ENCODE measurements around the gene COP1.

The COP1 gene

DNA sequence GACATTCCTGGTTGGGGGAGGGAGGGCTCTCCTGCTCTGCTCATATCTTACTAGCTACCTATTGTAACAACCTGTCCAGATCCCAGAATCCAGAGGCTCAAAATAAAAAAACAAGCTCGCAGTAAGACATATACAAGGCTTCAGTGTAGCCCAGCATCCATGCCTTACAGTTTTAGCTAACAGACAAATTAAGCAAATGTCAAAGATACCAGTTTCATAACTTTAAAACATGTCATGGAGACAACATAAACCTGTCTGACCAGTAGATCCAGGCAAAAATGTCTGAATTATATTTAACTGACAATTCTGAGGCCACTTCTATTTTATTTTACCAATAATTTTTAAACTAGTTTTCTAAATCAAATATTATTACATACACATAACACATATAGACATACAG lies 295.9 kb downstream of the COP1 start:
- Histone ChIP-seq H3K36me3 (ENCODE audit: control insufficient read depth, insufficient read depth, low read length) (no peaks in the 10 kb centered on the region), H3K27me3 (replicated peaks; ENCODE audit: control insufficient read depth, insufficient read depth, low read length) (no peaks in the 10 kb centered on the region), H3K4me3 (replicated peaks; ENCODE audit: low read depth, low read length) (no peak overlapping the region)
- TF ChIP-seq, protein P1, sequence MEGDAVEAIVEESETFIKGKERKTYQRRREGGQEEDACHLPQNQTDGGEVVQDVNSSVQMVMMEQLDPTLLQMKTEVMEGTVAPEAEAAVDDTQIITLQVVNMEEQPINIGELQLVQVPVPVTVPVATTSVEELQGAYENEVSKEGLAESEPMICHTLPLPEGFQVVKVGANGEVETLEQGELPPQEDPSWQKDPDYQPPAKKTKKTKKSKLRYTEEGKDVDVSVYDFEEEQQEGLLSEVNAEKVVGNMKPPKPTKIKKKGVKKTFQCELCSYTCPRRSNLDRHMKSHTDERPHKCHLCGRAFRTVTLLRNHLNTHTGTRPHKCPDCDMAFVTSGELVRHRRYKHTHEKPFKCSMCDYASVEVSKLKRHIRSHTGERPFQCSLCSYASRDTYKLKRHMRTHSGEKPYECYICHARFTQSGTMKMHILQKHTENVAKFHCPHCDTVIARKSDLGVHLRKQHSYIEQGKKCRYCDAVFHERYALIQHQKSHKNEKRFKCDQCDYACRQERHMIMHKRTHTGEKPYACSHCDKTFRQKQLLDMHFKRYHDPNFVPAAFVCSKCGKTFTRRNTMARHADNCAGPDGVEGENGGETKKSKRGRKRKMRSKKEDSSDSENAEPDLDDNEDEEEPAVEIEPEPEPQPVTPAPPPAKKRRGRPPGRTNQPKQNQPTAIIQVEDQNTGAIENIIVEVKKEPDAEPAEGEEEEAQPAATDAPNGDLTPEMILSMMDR (IDR thresholded peaks at IDR 0.05; ENCODE audit: insufficient read depth, low read length, poor library complexity, severe bottlenecking): no peak
- DNase-seq (ENCODE audit: extremely low read depth, insufficient read length): no peak

DNA sequence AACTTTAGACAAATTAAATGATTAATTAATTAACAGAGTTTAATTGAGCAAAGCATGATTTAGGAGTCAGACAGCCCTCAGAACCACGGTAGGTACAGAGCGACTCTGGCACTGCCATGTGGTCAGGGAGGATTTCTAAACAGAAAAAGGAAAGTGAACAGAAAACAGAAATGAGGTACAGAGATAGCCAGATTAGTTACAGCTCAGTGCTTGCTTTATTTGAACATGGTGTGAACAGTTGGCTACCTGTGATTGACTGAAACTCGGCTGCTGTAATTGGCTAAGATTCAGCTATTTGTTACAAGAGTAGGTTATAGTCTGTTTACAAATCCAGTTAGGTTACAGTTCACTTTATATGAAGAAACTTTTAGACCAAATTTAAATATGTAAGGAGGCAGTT lies 300.7 kb downstream of the COP1 start:
- Histone ChIP-seq H3K27me3 (replicated peaks; ENCODE audit: control insufficient read depth, insufficient read depth, low read length) (no peaks in the 10 kb centered on the region), H3K4me3 (replicated peaks; ENCODE audit: low read depth, low read length) (no peak overlapping the region), H3K36me3 (ENCODE audit: control insufficient read depth, insufficient read depth, low read length) (no peaks in the 10 kb centered on the region)
- DNase-seq (ENCODE audit: extremely low read depth, insufficient read length): no peak
- TF ChIP-seq, protein P1 (IDR thresholded peaks at IDR 0.05; ENCODE audit: insufficient read depth, low read length, poor library complexity, severe bottlenecking): no peak

DNA sequence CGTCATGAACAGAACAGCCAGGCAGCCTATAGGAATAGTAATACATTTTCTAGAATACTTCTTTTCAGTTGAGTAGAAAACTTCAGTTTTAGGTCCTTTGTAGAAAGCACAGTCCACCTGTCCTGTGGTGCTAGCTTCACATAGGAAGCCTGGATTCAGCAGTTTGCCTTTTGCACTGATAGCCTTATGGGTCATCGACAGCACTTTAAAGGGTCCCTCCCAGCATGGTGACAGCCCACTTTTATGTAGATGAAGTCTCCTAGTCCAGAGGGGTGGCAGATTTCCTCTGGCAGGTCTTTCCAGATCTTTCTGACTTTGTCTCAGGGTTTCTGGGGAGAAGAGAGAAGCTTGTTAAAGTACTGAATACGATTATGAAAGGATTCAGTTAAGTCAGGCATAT lies 302.3 kb downstream of the COP1 start:
- TF ChIP-seq, protein P1 (IDR thresholded peaks at IDR 0.05; ENCODE audit: insufficient read depth, low read length, poor library complexity, severe bottlenecking): no peak
- no peak for DNase-seq (ENCODE audit: extremely low read depth, insufficient read length)
- Histone ChIP-seq H3K36me3 (ENCODE audit: control insufficient read depth, insufficient read depth, low read length) (no peaks in the 10 kb centered on the region), H3K27me3 (replicated peaks; ENCODE audit: control insufficient read depth, insufficient read depth, low read length) (no peaks in the 10 kb centered on the region), H3K4me3 (replicated peaks; ENCODE audit: low read depth, low read length) (no peak overlapping the region)

DNA sequence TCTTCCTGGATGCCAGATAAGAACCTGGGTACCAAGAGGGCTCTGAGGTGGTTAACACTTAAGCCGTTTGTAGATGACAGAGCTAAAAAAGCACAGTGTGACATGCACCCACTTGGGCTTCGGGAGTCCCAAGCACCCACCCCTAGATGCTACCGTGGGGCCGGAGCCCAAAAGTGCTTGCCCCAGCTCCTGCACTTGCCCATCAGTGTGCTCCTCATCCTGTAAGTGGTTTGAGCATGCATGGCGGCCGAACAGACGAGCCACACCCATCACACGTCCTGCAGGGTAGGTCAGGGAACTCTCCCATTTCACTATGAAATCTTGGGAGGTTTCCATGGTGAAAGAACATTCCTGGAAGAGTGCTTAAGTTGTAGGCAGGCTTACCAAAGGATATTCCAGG lies 304.8 kb downstream of the COP1 start:
- DNase-seq (ENCODE audit: extremely low read depth, insufficient read length): no peak
- no peak overlapping the region for H3K4me3 ChIP-seq (replicated peaks; ENCODE audit: low read depth, low read length)
- TF ChIP-seq, protein P1 (IDR thresholded peaks at IDR 0.05; ENCODE audit: insufficient read depth, low read length, poor library complexity, severe bottlenecking): no peak
- H3K36me3 ChIP-seq (ENCODE audit: control insufficient read depth, insufficient read depth, low read length): no peaks in the 10 kb centered on the region
- no peaks in the 10 kb centered on the region for H3K27me3 ChIP-seq (replicated peaks; ENCODE audit: control insufficient read depth, insufficient read depth, low read length)

DNA sequence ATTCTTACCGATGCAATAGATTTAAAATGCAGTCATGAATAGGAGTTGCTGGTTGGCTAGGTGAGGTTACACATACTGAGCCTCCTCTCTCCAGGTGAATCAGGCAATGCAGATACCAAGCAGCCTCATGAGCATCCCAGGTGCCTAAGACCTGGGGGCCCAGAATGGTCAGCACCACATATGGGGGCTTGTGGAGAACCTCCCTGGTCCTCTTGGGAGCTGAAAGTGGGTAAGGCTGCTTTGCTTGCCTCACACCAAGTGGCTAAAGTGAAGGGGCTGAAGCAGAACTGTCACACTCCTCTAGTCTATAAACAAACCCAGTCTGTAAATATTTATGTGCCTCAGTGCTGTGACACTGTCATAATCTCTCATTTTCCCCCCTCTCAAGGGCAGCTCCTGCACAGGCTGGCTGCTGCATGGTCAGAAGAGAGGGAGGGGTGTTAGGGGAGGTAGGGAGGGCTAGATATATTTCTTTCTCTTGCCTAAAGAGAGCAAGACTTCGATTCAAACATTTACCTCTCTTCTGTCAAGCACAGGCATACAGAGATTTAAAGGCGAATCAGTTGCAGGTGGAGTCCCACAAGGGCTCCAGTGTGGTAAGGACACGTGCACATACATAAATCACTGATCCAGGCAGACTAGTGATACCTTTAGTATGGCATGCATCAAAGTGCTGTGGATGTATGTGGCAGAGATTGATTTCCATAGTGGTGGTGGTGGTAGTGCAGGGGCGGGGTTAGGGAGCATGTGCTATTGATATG lies 305.8 kb downstream of the COP1 start:
- no peaks in the 10 kb centered on the region for H3K36me3 ChIP-seq (ENCODE audit: control insufficient read depth, insufficient read depth, low read length)
- no peak overlapping the region for H3K4me3 ChIP-seq (replicated peaks; ENCODE audit: low read depth, low read length)
- H3K27me3 ChIP-seq (replicated peaks; ENCODE audit: control insufficient read depth, insufficient read depth, low read length): no peaks in the 10 kb centered on the region
- TF ChIP-seq, protein P1 (IDR thresholded peaks at IDR 0.05; ENCODE audit: insufficient read depth, low read length, poor library complexity, severe bottlenecking): no peak
- DNase-seq (ENCODE audit: extremely low read depth, insufficient read length): no peak

DNA sequence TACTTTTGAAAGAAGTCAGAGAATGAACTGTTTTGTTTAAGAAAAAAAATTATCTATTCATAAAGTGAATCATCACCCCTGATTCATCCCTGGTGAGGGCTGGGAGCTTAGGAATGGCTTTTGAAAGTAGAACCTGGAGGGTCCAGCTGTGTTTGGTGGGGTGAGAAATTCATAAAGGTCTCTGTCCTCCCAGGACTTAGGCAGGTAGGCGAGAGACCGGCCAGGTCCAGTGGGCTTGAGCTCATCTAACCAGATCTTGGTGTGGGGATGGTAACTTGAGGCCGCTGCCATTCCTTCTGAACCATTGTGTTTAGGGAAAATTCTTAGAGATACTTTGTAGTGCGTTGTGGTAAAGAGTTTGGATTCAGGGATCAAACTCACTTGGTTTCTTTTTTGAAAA lies 306.9 kb downstream of the COP1 start:
- no peak for DNase-seq (ENCODE audit: extremely low read depth, insufficient read length)
- Histone ChIP-seq H3K27me3 (replicated peaks; ENCODE audit: control insufficient read depth, insufficient read depth, low read length) (no peaks in the 10 kb centered on the region), H3K36me3 (ENCODE audit: control insufficient read depth, insufficient read depth, low read length) (no peaks in the 10 kb centered on the region), H3K4me3 (replicated peaks; ENCODE audit: low read depth, low read length) (no peak overlapping the region)
- TF ChIP-seq, protein P1 (IDR thresholded peaks at IDR 0.05; ENCODE audit: insufficient read depth, low read length, poor library complexity, severe bottlenecking): no peak

All from GM06990 (cell line).